Measurements from ENCODE around the gene NNMT. TPM values are rescaled to one million over a fixed set of nuclear protein-coding genes. Genes with fewer than 3 reads are reported as not detected.

NNMT gene
- total RNA-seq, 1 donor from 2014 or later, result not detected

- no peak for DNase-seq
These were observed 32.6 kb upstream of the NNMT start for GRCh38 chr11:114263513-114264170.

- no peak for DNase-seq
These were observed 31.8 kb upstream of the NNMT start for GRCh38 chr11:114264381-114264780.

- no peak for DNase-seq
These were observed 30.9 kb upstream of the NNMT start for GRCh38 chr11:114265122-114265878.

GRCh38 chr11:114269498-114269897, 26.7 kb upstream of the NNMT start:
- no peak for DNase-seq

- DNase-seq, result no peak
These were observed 25.5 kb upstream of the NNMT start for GRCh38 chr11:114270531-114271270.

- DNase-seq, result no peak
These were observed 24.9 kb upstream of the NNMT start for GRCh38 chr11:114271316-114271715.

- DNase-seq, result no peak
These were observed 23.9 kb upstream of the NNMT start for GRCh38 chr11:114272311-114272710.

- DNase-seq, result no peak
These were observed 23.1 kb upstream of the NNMT start for GRCh38 chr11:114273071-114273470.

GRCh38 chr11:114273890-114274635, 22.1 kb upstream of the NNMT start:
- DNase-seq, result no peak

- DNase-seq, result no peak
These were observed 21.6 kb upstream of the NNMT start for GRCh38 chr11:114274637-114275036.

- no peak for DNase-seq
These were observed 20.9 kb upstream of the NNMT start for GRCh38 chr11:114275280-114275679.

GRCh38 chr11:114276077-114276476, 20.1 kb upstream of the NNMT start:
- no peak for DNase-seq

- DNase-seq, result no peak
These were observed 18.4 kb upstream of the NNMT start for GRCh38 chr11:114277637-114278341.

- no peak for DNase-seq
These were observed 17.7 kb upstream of the NNMT start for GRCh38 chr11:114278342-114279065.

- no peak for DNase-seq
These were observed 16.2 kb upstream of the NNMT start for GRCh38 chr11:114279792-114280546.

GRCh38 chr11:114280696-114281095, 15.5 kb upstream of the NNMT start:
- DNase-seq, result no peak

- DNase-seq, result no peak
These were observed 14.7 kb upstream of the NNMT start for GRCh38 chr11:114281388-114281956.

- DNase-seq, result no peak
These were observed 13.7 kb upstream of the NNMT start for GRCh38 chr11:114282488-114282887.

GRCh38 chr11:114283422-114283821, 12.8 kb upstream of the NNMT start:
- DNase-seq, result no peak

- DNase-seq, result no peak
These were observed 12.2 kb upstream of the NNMT start for GRCh38 chr11:114284021-114284420.

Measured in occipital lobe (tissue), 2 donors.